K562 (cell line): ENCODE results near the gene STX3. TPM values are rescaled to one million over a fixed set of nuclear protein-coding genes. Genes with fewer than 3 reads are reported as not detected.
A peak's percentile ranks its signal among the peaks of the same experiment; 100 is the strongest.

Source experiments
- ASH1L ChIP-seq: fragments of 450-650 bp; IDR thresholded peaks from 2 replicates; pipeline ENCODE4 v1.6.1; 2018; ENCODE audit warnings: borderline replicate concordance, mild to moderate bottlenecking, low read depth; ENCODE audit not compliant: partially characterized antibody
- MAZ ChIP-seq, 2 experiments: fragments of 450-650 bp in 1 of 2; sonication (generic) in 1 of 2; formaldehyde crosslinking; IDR thresholded peaks in 1 of 2; conservative IDR thresholded peaks in 1 of 2; 2 replicates each; pipeline versions ENCODE4 v1.4.0 to v1.5.0; 2020; ENCODE audit warnings: mild to moderate bottlenecking in 1 of 2, missing genetic modification reagents in 1 of 2
- PRDM10 ChIP-seq: fragments of 450-650 bp; IDR thresholded peaks from 2 replicates; pipeline ENCODE4 v1.6.1; 2018; ENCODE audit not compliant: partially characterized antibody
- RBM15 ChIP-seq: fragments of 200-400 bp; formaldehyde crosslinking; IDR thresholded peaks from 2 replicates; pipeline ENCODE4 v1.6.1; 2018; ENCODE audit warnings: mild to moderate bottlenecking, low read length, moderate library complexity; ENCODE audit not compliant: insufficient read depth
- SMC3 ChIP-seq: conservative IDR thresholded peaks from 2 replicates; pipeline ENCODE4 v1.6.1; 2011; ENCODE audit warnings: low read depth, low read length, improper control_type of control experiment; ENCODE audit not compliant: insufficient read depth
- ZBTB7A ChIP-seq: IDR thresholded peaks from 2 replicates; pipeline ENCODE4 v1.6.1; 2011; ENCODE audit warnings: low read depth, mild to moderate bottlenecking, low read length, moderate library complexity, borderline replicate concordance; ENCODE audit not compliant: control insufficient read depth
- ZKSCAN3 ChIP-seq: fragments of 250-450 bp; sonication (Bioruptor Pico); IDR thresholded peaks from 2 replicates; pipeline ENCODE4 v1.4.0; 2020
- ZNF583 ChIP-seq: fragments of 250-450 bp; sonication (Bioruptor Pico); IDR thresholded peaks from 2 replicates; pipeline ENCODE4 v1.4.0; 2020
- ZNF668 ChIP-seq: fragments of 250-450 bp; sonication (Bioruptor Pico); IDR thresholded peaks from 2 replicates; pipeline ENCODE4 v1.8.0; 2022; ENCODE audit warnings: mild to moderate bottlenecking, inconsistent platforms
- ZNF830 ChIP-seq: fragments of 250-450 bp; sonication (Bioruptor Pico); IDR thresholded peaks from 2 replicates; pipeline ENCODE4 v1.5.0; 2021; ENCODE audit warnings: mild to moderate bottlenecking
- polyA plus RNA-seq, 8 experiments: library from polyadenylated mRNA; depleted of rRNA in 4 of 8; stranded (reverse) in 5 of 8; unstranded in 3 of 8; fragments of >200 nt; fragmentation: Nextera tagmentation in 2 of 8; fragmentation: Illumina TruSeq in 1 of 8; extraction: Ambion mirVana in 2 of 8; extraction: Trizol in 1 of 8; gene quantifications; 2 replicates each; pipeline versions ENCODE4 v1.2.1 to v1.2.3, GENCODE V29; 2011 to 2014; ENCODE audit warnings: inconsistent platforms in 1 of 8, missing spikeins in 1 of 8
- total RNA-seq, 7 experiments: library from RNA; depleted of rRNA in 6 of 7; stranded (reverse); fragments of >200 nt in 6 of 7; fragmentation: Illumina TruSeq in 2 of 7; extraction: Trizol in 2 of 7; gene quantifications; 2 replicates each; pipeline versions ENCODE4 v1.2.1 to v1.2.3, GENCODE V29; 2011 to 2021; ENCODE audit warnings: low replicate concordance in 1 of 7
- TF ChIP-seq, protein P1 (sequence below), 2 experiments: fragments of 250-450 bp in 1 of 2; fragments of 450-650 bp in 1 of 2; sonication (Bioruptor Pico) in 1 of 2; IDR thresholded peaks; 2 replicates each; pipeline versions ENCODE4 v1.6.1 to v1.8.0; 2016 to 2021; ENCODE audit warnings: mild to moderate bottlenecking in 2 of 2, moderate library complexity in 2 of 2, missing compliant biosample characterization in 1 of 2, missing genetic modification characterization in 1 of 2
- TF ChIP-seq, protein P2 (sequence below), 2 experiments: fragments of 450-650 bp in 1 of 2; sonication (generic) in 1 of 2; formaldehyde crosslinking in 1 of 2; IDR thresholded peaks; 2 replicates each; pipeline versions ENCODE4 v1.7.1 to v1.9.0; 2016 to 2022; ENCODE audit warnings: inconsistent platforms in 1 of 2, mild to moderate bottlenecking in 1 of 2, missing genetic modification reagents in 1 of 2

STX3 gene
- total and polyA plus RNA-seq, 9 of the 15 experiments (the other 6 are each of a cell fraction or from before 2014, with no cell fraction given) = 12.0 to 91.6 (median 48.7) TPM

GRCh38 chr11:59754859-59755700 lies at the start of gene STX3 (continued):
- TF ChIP-seq PRDM10 (peak; percentile 15), RBM15 (no peak), SMC3 (no peak), ASH1L (no peak), ZNF668 (CRISPR knock-in tag) (no peak), ZBTB7A (peak; percentile 49; the same call in 1 of the 2 replicates), ZNF583 (peak; percentile 57; the same call in 1 of the 2 replicates), MAZ (CRISPR knock-in tag; conservative IDR thresholded peaks at IDR 0.05 in 1 of 2, IDR thresholded peaks at IDR 0.05 in 1 of 2) (peak in 1 of 2 experiments; percentile 88), ZKSCAN3 (CRISPR knock-in tag) (no peak), ZNF830 (CRISPR knock-in tag) (no peak)
- TF ChIP-seq, protein P1, sequence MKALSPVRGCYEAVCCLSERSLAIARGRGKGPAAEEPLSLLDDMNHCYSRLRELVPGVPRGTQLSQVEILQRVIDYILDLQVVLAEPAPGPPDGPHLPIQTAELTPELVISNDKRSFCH (CRISPR knock-in tag; IDR thresholded peaks at IDR 0.05) = no peak
- TF ChIP-seq, protein P1 (tag; IDR thresholded peaks at IDR 0.05) = no peak
- TF ChIP-seq, protein P2, sequence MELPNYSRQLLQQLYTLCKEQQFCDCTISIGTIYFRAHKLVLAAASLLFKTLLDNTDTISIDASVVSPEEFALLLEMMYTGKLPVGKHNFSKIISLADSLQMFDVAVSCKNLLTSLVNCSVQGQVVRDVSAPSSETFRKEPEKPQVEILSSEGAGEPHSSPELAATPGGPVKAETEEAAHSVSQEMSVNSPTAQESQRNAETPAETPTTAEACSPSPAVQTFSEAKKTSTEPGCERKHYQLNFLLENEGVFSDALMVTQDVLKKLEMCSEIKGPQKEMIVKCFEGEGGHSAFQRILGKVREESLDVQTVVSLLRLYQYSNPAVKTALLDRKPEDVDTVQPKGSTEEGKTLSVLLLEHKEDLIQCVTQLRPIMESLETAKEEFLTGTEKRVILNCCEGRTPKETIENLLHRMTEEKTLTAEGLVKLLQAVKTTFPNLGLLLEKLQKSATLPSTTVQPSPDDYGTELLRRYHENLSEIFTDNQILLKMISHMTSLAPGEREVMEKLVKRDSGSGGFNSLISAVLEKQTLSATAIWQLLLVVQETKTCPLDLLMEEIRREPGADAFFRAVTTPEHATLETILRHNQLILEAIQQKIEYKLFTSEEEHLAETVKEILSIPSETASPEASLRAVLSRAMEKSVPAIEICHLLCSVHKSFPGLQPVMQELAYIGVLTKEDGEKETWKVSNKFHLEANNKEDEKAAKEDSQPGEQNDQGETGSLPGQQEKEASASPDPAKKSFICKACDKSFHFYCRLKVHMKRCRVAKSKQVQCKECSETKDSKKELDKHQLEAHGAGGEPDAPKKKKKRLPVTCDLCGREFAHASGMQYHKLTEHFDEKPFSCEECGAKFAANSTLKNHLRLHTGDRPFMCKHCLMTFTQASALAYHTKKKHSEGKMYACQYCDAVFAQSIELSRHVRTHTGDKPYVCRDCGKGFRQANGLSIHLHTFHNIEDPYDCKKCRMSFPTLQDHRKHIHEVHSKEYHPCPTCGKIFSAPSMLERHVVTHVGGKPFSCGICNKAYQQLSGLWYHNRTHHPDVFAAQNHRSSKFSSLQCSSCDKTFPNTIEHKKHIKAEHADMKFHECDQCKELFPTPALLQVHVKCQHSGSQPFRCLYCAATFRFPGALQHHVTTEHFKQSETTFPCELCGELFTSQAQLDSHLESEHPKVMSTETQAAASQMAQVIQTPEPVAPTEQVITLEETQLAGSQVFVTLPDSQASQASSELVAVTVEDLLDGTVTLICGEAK (IDR thresholded peaks at IDR 0.05) = no peak; the same call in 1 of the 2 replicates
- TF ChIP-seq, protein P2 (CRISPR knock-in tag; IDR thresholded peaks at IDR 0.05) = no peak
